ENCODE measurements around the gene GOLGA6L2.
"Not testable (repeated sequence)": the region's sequence is repeated elsewhere in the genome, so short reads cannot be mapped to it uniquely, and the experiment has no call there.

Gene GOLGA6L2

GRCh38 chr15:23446215-23447106 lies 582 bp downstream of the GOLGA6L2 start:
- Histone ChIP-seq H3K36me3 (no peaks in the 10 kb centered on the region), H3K9ac (no peak overlapping the region), H3K27ac (no peak overlapping the region), H4K20me1 (no peaks in the 10 kb centered on the region), H3K4me1 (peaks cover 10% of the 10 kb centered on the region), H3K4me2 (peak overlapping the region; percentile 30; the same call in 1 of the 2 replicates), H3K9me3 (no peaks in the 10 kb centered on the region), H3K27me3 (peaks cover 4% of the 10 kb centered on the region; the same call in 1 of the 2 replicates), H3K4me3 (no peak overlapping the region)
- no peak for TF ChIP-seq Cebpa-rat (IDR thresholded peaks at IDR 0.05)

GRCh38 chr15:23444269-23444668 lies 2.8 kb downstream of the GOLGA6L2 start:
- Histone ChIP-seq H3K4me2 (no peak overlapping the region), H4K20me1 (no peaks in the 10 kb centered on the region), H3K4me3 (no peak overlapping the region), H3K27ac (no peak overlapping the region), H3K27me3 (peaks cover 17% of the 10 kb centered on the region), H3K9ac (no peak overlapping the region), H3K4me1 (peaks cover 10% of the 10 kb centered on the region), H3K9me3 (no peaks in the 10 kb centered on the region), H3K36me3 (no peaks in the 10 kb centered on the region)
- no peak for TF ChIP-seq Cebpa-rat (IDR thresholded peaks at IDR 0.05)

GRCh38 chr15:23441204-23441603 lies 5.8 kb downstream of the GOLGA6L2 start:
- Histone ChIP-seq H3K27ac (no peak overlapping the region), H3K27me3 (peaks cover 17% of the 10 kb centered on the region), H3K4me3 (no peak overlapping the region)

GRCh38 chr15:23440596-23440995 lies 6.4 kb downstream of the GOLGA6L2 start:
- Histone ChIP-seq H3K27ac (no peak overlapping the region), H3K9ac (no peak overlapping the region)
- TF ChIP-seq Cebpa-rat (IDR thresholded peaks at IDR 0.05) = no peak

More at GRCh38 chr15:23441204-23441603, 5.8 kb downstream of the GOLGA6L2 start:
- Histone ChIP-seq H3K4me2 (no peak overlapping the region), H4K20me1 (no peaks in the 10 kb centered on the region), H3K4me1 (peaks cover 23% of the 10 kb centered on the region), H3K9ac (no peak overlapping the region), H3K36me3 (no peaks in the 10 kb centered on the region), H3K9me3 (no peaks in the 10 kb centered on the region)
- no peak for TF ChIP-seq Cebpa-rat (IDR thresholded peaks at IDR 0.05)

GRCh38 chr15:23439513-23439912 lies 7.5 kb downstream of the GOLGA6L2 start:
- Histone ChIP-seq H3K27me3 (peaks cover 17% of the 10 kb centered on the region), H3K4me1 (peaks cover 18% of the 10 kb centered on the region), H3K4me2 (no peak overlapping the region), H4K20me1 (no peaks in the 10 kb centered on the region), H3K36me3 (no peaks in the 10 kb centered on the region), H3K4me3 (no peak overlapping the region), H3K9ac (no peak overlapping the region), H3K27ac (no peak overlapping the region), H3K9me3 (no peaks in the 10 kb centered on the region)
- TF ChIP-seq Cebpa-rat (IDR thresholded peaks at IDR 0.05) = no peak

More at GRCh38 chr15:23440596-23440995, 6.4 kb downstream of the GOLGA6L2 start:
- Histone ChIP-seq H3K9me3 (no peaks in the 10 kb centered on the region), H3K4me2 (no peak overlapping the region), H3K4me3 (no peak overlapping the region), H3K36me3 (no peaks in the 10 kb centered on the region), H3K27me3 (peaks cover 17% of the 10 kb centered on the region), H4K20me1 (no peaks in the 10 kb centered on the region), H3K4me1 (peaks cover 18% of the 10 kb centered on the region)

- no peaks in the 10 kb centered on the region for H3K9me3 ChIP-seq
Observed at GRCh38 chr15:23438816-23439466, 8.1 kb downstream of the GOLGA6L2 start.

GRCh38 chr15:23437673-23438072 lies 9.4 kb downstream of the GOLGA6L2 start:
- Histone ChIP-seq H3K4me3 (no peak overlapping the region), H3K4me2 (peak overlapping the region; percentile 51), H3K36me3 (no peaks in the 10 kb centered on the region), H3K27me3 (peaks cover 17% of the 10 kb centered on the region), H3K27ac (no peak overlapping the region), H3K9ac (no peak overlapping the region), H3K4me1 (peaks cover 18% of the 10 kb centered on the region), H3K9me3 (no peaks in the 10 kb centered on the region), H4K20me1 (no peaks in the 10 kb centered on the region)
- no peak for TF ChIP-seq Cebpa-rat (IDR thresholded peaks at IDR 0.05)

More at GRCh38 chr15:23438816-23439466, 8.1 kb downstream of the GOLGA6L2 start:
- H4K20me1 ChIP-seq = no peaks in the 10 kb centered on the region
- no peak overlapping the region for H3K9ac ChIP-seq
- TF ChIP-seq Cebpa-rat (IDR thresholded peaks at IDR 0.05) = no peak
- H3K4me2 ChIP-seq = peak overlapping the region; percentile 26; the same call in 1 of the 2 replicates
- no peak overlapping the region for H3K27ac ChIP-seq
- no peak overlapping the region for H3K4me3 ChIP-seq
- no peaks in the 10 kb centered on the region for H3K36me3 ChIP-seq
- peaks cover 18% of the 10 kb centered on the region for H3K4me1 ChIP-seq
- peaks cover 17% of the 10 kb centered on the region for H3K27me3 ChIP-seq

GRCh38 chr15:23437146-23437545 lies 9.9 kb downstream of the GOLGA6L2 start:
- TF ChIP-seq Cebpa-rat (IDR thresholded peaks at IDR 0.05) = no peak
- H3K9me3 ChIP-seq = no peaks in the 10 kb centered on the region

GRCh38 chr15:23436421-23436820 lies 10.6 kb downstream of the GOLGA6L2 start:
- Histone ChIP-seq H3K9me3 (no peaks in the 10 kb centered on the region), H3K4me1 (peaks cover 18% of the 10 kb centered on the region), H3K9ac (no peak overlapping the region), H3K27ac (no peak overlapping the region), H3K4me3 (no peak overlapping the region), H3K4me2 (no peak overlapping the region), H3K36me3 (no peaks in the 10 kb centered on the region), H3K27me3 (peaks cover 13% of the 10 kb centered on the region), H4K20me1 (no peaks in the 10 kb centered on the region)
- no peak for TF ChIP-seq Cebpa-rat (IDR thresholded peaks at IDR 0.05)

More at GRCh38 chr15:23437146-23437545, 9.9 kb downstream of the GOLGA6L2 start:
- Histone ChIP-seq H3K9ac (no peak overlapping the region), H3K27me3 (peaks cover 17% of the 10 kb centered on the region), H3K4me1 (peaks cover 18% of the 10 kb centered on the region), H3K27ac (no peak overlapping the region), H3K36me3 (no peaks in the 10 kb centered on the region), H3K4me2 (no peak overlapping the region), H3K4me3 (no peak overlapping the region), H4K20me1 (no peaks in the 10 kb centered on the region)

GRCh38 chr15:23434699-23435098 lies 12.3 kb downstream of the GOLGA6L2 start:
- not testable (repeated sequence) for H3K4me2 ChIP-seq, H3K36me3 ChIP-seq, H4K20me1 ChIP-seq, H3K9ac ChIP-seq, H3K27me3 ChIP-seq, H3K4me3 ChIP-seq, H3K9me3 ChIP-seq, H3K27ac ChIP-seq
- peaks cover 18% of the 10 kb centered on the region for H3K4me1 ChIP-seq

- not testable (repeated sequence) for H3K36me3 ChIP-seq, H4K20me1 ChIP-seq, H3K4me2 ChIP-seq, H3K27me3 ChIP-seq, H3K9me3 ChIP-seq, H3K9ac ChIP-seq, H3K27ac ChIP-seq, H3K4me3 ChIP-seq
- peaks cover 47% of the 10 kb centered on the region for H3K4me1 ChIP-seq
Observed at GRCh38 chr15:23425327-23425726, 21.7 kb downstream of the GOLGA6L2 start.

Data from BLaER1 (cell line).